GM19238 (cell line): ENCODE measurements around the gene EREG.
"Not testable (repeated sequence)": the region's sequence is repeated elsewhere in the genome, so short reads cannot be mapped to it uniquely, and the experiment has no call there.

Source experiments
- DNase-seq: peaks from one replicate; pipeline ENCODE4 v3.0.0; 2011; ENCODE audit warnings: low spot score; ENCODE audit not compliant: insufficient read length

The EREG gene, protein sequence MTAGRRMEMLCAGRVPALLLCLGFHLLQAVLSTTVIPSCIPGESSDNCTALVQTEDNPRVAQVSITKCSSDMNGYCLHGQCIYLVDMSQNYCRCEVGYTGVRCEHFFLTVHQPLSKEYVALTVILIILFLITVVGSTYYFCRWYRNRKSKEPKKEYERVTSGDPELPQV

DNA sequence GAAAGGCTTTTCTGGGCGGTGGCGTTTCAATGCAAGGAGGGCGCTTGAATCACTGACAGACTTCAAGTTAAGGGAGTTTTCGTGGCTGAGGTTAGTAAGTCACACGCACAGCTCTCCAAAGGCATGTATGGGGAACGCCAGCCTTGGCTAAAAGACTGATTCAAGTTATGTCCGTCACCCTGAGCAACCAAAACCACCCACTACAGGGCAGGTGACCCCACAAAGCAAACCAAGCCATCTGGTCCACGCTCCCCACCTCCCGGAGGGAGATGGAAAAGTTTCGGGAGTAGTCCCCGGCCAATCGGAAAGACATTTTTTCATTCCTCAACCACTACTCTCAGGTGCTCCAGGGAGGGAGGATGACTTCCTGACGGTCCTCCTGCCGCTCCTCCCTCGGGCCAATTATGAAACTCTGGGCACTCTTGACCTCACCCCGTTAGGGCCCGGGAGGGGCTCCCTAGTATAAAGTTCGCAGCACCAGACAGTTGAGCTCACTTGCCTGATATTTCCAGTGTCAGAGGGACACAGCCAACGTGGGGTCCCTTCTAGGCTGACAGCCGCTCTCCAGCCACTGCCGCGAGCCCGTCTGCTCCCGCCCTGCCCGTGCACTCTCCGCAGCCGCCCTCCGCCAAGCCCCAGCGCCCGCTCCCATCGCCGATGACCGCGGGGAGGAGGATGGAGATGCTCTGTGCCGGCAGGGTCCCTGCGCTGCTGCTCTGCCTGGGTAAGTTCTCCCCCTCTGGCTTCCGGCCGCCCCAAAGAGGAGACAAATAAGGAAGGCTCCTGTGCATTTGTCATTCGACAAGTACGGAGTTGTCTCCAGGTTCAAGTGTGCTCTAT is at the start of gene EREG:
Gene EREG (plus strand): TSS at position 494 of the 840 bp plus-strand sequence. CDS start 164 bp downstream, at position 658.
- DNase-seq: peak; percentile 5

DNA sequence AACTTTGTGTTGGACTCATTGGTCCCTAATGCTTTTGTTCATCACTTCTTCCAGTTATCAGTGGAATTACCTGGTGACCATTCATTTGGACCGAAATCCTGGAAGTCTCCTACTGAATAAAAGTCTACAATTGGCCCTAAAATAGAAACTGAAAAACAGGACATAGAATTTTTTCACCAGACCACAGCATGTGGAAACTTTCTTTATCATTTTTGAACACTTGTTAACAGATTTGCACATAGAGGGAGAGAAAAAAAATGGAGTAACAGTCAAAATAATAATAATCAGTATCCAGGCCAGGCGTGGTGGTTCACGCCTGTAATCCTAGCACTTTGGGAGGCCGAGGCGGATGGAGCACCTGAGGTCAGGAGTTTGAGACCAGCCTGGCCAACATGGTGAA is 49.6 kb upstream of the EREG start:
- DNase-seq: no peak

DNA sequence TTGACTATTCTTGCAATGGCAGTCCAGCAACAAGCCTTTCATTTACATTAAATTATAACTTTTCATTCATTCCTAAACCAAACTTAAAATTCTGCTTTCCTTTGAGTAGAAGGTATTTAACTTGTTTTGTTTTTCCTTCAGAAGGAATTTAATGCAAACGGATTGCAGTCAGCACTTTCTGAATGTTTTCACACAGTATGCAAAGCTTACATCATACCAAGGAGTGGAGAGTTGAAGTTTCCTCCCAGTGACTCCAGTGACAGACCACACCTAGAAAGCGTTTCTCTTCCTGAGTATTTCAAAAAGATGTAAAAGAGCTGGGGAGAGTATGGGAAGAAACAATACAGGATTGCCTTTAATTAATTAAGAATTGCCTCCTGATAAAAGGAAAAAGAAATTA is 48.5 kb upstream of the EREG start:
- DNase-seq: no peak

DNA sequence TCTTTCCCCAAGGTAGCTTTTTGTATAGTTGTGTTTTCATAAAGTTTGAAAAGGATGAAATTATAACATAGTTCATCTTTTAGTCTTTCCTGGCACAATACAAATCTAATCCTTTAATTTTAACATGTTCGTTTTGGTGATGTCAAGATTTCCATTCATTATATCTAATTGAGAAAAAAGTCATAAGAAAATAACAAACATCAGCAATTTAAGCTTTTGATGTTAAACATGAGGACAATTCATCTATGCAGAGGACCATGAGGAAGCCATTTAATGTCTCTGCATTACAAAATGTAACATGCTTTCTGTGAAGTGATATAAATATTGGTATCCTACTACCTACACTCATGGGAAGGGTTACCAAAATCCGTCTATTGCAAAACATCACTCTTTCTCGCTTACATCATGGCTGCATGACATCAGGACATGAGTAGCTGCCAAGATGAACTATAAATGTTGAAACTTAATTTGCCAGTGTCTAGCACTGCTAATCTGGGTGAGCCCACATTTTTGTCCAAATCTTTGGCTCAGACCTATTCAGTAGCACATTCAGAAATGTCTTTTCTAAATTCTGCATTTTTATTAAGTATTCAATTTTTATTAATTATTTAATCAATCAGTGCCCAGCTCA is 47.2 kb upstream of the EREG start:
- DNase-seq: no peak

DNA sequence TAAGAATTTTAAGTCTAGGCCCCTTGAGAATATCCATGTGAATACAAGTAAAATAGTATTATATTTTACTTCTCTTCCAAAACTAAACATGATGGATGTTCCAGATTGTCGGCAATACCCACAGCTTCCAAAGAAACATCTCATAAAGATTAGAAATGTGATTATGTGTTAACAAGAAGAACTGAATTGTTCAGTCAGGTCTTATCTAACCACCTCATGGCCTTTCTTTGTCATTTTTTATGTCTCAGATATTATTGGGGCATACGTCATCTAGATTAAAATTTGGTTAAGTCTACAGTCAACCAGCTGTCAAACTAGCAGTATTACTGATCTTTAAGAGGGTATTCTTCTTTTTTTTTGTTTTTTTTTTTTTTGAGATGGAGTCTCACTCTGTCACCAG is 46.7 kb upstream of the EREG start:
- no peak for DNase-seq

DNA sequence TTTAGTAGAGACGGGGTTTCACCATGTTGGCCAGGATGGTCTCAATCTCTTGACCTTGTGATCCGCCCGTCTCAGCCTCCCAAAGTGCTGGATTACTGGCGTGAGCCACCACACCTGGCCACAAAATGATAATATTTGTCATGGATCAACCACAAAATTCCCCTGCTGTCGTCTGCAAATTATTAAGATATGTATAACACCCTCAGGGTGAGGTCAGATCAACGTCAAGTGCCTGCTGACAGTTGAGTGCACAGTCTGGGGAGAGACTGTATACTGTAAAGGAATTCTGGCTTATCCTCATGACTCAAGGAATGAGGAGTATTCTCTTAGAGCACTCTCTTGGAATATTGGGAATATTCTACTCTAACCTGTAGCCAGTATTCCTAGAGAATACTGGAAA is 45.5 kb upstream of the EREG start:
- DNase-seq: no peak

DNA sequence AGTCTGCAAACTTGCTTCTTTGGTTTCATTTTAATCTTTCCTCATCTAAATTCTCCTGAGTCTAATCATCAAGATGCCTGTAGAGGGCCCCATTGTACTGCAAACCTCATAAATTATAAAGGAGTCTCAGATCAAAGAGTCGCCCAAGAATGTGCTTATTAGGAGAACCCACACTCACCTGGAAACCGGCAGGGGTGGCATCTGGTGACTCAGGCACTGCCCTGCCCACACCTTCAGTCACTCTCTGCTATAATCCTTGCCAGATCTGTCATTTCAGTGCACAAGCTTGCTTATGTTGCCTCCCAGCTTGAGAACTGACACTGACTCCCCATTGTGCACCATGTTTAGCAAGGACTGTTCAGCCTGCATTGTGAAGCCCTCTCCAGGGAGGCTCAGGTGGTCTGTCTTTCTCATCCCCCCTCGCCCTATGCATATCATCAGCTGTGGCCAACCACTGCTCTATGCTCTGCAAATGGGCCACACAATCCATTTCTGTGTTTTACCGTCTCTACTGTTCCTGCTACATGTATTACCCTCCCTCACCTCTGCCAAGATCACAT is 44.3 kb upstream of the EREG start:
- no peak for DNase-seq

DNA sequence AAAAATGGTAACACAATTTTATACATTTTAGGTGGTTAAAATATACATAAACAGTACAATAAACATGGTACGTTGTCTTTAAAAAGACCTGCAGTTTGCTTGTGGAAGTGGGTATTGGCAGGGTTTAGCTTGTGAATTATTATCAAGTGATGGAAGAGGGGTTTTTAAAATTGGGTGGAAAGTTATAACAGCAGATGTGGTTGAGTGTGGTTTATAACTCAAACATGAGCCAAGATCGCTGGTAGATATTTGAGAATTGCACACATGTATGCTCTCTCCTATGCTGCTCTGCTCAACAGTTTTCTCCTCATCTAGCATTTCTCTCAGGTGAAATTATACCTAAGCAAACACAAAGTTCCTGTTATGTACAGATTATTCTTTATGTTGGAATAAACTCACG is 42.6 kb upstream of the EREG start:
- no peak for DNase-seq

DNA sequence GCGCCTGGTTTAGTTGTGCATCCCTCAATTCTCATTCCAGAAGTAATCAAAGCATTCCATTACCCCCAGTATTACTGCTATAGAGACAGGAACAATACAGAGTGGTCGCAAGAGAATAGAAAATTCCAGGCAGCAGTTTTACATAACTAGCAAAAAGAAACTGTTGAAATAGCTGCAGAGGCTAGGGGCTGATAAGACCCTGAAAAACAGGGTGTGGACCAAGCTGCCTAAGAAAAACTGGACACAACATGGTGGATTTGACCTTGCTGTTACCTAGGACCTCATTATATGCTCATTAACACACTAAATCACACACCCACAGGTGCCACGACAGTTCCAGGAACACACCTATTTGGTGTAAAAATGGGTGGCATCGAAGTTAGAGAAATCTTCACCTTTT is 41.3 kb upstream of the EREG start:
- DNase-seq: no peak

DNA sequence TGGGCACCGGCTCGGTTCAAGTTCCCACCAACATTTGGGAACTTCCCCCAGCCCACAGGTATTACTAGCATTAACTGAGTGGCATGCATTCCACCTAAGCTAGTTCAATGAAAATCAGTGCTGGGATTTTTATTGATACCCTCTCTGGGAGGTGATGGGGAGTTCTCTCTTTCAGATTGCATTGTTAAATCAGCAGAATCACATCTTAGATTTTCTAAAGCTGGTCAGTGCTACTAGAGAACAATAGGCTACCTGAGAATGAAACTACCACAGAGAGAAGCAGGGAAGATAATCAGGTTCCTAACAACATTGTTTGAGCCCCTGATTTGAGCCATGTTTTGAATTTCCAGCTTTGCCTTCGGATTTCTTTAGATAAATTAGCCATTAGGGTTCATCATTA is 40.7 kb upstream of the EREG start:
- DNase-seq: no peak

DNA sequence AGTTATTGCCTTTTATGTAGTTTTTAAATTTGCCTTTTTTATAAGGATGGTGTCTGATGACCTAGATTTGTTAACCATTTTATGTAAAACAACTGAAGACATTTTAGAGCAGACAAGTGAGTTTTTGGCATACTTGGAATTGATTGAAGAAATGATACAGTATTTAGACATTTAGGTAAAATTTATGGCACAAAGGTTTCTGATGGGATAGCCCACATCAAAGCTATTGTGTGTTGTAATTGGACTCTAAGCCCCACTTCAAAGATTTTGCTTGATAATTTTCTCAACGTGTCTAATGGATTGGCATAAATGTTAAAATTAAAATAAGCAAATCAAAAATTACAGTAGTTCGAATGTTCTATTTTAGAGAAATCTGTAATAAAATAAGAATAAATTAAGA is 39.1 kb upstream of the EREG start:
- no peak for DNase-seq

DNA sequence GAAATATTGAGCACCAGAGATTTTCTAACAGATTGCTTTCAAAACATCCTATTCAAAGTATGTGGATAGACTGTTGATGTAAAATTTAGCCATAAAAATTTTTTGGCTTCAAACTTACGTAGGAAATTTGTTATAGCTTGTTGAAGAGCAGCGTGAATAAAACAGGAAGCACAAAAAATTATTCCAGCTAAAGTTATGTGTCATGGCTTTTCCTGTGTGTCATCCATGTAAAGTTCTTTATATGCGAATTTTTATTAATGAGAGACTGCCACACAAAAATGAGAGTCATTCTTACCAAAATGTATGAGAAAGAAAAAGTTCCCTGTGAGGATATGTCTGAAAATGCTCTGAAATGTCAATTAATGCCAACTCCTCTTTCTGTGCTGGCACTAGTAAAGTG is 37.2 kb upstream of the EREG start:
- DNase-seq: no peak

DNA sequence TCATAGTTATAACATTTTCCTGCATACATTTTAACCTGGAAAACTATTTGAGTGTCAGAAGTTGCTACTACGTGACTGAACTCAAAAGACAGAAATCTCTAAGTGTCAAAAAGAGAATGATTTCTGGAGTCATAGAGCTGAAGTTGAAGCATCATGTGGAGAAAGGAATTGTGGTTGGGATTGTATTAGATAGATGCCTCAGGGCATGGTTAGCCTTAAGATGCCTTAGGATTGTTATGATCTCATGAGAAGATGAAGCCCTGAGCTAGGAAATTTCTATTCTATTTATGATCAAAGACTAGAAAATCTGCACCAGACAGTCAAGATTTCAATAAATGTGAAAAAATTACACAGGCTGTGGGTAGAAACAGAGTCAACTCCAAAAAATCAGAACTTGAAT is 36.4 kb upstream of the EREG start:
- DNase-seq: no peak

DNA sequence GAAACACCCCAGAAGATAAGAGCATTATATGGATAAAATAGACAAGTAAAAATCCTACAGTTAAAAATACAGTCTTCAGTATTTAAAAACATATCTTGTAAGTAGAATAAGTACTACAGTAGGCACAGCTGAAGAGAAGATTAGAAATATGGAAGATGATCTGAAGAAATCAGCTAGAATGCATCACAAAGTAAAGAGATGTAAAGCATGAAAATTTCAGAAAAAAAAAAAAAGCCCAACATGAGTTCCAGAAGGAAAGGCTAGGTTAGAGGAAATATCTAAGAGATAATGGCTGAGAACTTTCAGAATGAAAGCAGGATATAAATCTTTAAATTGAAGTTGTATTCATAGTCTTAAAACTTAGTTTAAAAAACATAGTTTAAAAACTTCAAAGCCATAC is 35.6 kb upstream of the EREG start:
- no peak for DNase-seq

DNA sequence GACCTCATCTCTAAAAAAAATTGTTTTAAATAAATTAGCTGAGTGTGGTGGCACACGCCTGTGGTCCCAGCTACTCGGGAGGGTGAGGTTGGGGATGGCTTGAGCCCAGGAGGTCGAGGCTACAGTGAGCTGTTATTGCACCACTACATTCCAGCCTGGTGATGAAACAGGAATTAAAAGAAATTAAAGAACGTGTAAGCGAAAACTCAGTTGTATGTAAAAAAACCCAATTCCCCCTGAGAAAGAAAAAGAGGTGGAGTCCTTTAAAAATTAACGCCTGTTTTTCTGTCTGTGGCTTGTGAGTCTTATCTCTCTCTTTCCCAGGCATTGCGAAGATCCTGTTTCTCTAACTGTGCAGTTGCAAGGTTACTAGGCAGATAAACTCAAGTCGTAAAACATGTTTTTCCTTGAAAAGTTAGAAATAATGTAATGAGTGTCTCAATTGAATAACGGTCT is 34.6 kb upstream of the EREG start:
- no peak for DNase-seq

DNA sequence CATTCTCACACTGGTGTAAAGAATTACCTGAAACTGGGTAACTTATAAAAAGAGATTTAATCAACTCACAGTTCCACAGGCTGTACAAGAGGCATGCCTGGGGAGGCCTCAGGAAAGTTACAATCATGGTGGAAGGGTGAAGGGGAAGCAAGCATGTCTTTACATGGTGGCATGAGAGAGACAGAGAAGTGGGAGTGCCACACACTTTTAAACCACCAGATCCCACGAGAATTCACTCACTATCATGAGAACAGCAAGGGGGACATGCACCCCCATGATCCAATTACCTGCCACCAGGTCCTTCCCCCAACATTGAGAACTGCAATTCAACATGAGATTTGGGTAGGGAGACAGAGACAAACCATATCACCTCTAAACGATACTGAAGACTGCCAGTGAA is 33.7 kb upstream of the EREG start:
- no peak for DNase-seq

DNA sequence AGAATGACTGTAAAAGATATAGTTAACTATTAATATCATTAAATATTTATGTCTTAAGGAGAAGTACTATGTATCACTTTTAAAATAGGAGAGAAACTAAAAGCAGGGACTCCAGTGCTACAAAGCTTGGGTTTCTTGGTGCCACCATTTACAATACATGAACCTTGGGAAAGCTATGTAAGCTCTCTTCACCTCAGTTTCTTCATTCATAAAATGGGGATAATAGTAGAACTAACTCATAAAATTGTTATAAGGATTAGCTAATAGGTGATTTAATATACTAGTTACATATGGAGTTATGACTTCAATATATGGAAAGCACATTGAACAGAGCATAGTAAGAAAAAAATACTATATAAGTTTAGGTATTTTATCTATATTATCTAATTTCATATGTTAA is 33.0 kb upstream of the EREG start:
- DNase-seq: no peak

DNA sequence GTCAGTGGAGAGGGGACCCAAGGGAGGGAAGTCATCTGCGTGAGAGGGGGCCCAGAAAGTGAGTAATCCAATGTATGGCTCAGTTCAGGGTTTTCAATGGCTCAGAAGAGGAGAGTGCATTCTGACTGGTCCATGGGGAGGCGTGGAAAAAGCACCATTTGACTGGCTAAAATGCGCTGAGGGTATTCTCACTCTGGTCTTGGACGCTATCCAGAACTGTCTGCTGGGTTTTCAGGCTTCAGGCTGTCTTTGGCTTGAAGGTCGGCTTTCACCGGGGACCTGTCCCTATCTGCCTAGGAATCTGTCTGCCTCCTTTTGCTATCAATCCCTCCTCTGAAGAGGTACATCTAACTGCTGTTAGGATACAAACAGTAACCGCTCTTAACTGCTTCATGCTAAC is 30.3 kb upstream of the EREG start:
- DNase-seq: no peak

DNA sequence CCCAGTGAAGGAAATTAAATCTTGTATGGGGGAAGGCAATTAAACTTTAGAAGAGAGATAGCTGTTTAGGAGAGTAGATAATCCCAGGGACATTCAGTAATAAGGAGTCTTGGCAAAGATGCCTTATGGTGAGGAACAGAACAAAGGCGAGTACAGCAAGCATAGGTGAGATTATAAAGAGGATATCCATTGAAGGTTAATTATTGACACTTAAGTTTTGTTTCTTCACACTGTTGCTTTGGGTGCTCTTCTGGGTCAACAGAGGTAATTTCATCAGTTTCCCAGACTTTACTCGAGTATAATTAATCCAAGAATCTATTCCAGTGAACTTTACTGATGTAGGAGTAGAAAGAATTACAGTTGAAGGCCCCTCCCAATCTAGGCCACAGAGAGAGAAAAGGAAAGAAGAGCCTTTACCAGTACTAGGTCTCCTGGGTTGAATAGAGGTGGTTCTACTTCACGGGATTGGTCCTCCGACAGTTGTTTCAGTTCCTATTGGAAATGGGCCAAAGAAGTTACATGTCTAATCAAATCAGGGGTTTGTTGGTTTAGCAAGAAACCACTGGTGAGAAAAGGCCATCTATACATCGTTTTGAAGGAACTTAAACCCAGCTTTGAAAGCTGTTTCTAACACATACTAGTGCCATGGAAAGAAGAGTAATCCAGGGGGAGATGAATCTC is 29.5 kb upstream of the EREG start:
- no peak for DNase-seq

DNA sequence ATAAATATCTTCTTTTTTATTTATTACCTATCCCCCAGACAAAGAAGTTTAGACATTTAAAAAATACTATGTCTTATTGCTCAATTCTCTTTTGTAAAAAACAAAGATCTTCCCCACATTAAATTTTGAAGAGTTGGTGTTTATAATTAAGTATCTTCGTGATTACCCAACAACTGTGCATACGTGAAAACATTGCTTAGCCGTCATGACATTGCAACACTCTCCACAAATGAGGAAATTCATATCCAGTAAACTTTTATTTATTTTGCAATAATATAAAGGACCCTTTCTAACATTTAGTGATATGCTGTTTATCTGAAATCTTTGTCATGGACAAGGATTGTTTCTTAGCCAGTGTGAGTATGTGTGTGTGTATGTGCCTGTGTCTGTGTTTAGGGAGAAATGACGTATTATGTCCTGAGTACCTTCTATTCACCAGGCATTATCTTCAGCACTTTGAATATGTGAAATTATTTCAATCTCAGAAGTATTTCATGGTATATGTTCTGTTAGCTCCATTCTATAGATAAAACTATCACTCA is 26.1 kb upstream of the EREG start:
- DNase-seq: no peak

DNA sequence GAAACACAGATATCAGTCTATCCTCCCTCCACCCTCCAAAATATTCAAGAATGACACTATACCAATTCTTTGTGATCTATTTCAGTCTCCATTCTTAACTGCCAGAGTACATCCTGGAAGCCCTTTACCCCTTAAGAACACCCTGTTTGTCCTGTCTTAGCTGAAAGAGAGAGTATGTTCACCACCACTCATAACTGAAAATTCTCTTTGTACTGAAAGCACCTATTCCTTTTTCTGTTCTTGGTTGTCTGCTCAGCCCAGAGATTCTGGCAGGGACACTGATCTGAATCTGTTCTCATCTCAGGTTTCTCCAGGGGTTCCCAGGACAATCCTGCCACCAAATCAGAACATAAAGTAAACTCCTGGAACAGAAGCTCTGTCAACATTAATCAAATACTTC is 25.4 kb upstream of the EREG start:
- no peak for DNase-seq

DNA sequence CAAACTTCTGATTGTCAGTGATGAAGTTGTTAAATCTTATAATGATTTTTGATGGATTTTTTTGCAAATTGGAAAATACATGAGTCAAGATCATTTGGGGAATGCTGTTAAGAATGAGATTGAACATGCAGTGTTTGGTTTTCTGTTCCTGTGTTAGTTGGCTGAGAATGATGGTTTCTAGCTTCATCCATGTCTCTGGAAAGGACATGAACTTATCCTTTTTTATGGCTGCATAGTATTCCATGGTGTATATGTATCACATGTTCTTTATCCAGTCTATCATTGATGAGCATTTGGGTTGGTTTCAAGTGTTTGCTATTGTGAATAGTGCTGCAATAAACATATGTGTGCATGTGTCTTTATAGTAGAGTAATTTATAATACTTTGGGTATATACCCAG is 24.5 kb upstream of the EREG start:
- not testable (repeated sequence) for DNase-seq
